Stimulated activated CD8-positive, alpha-beta memory T cell treated with anti-CD3 and anti-CD28 coated beads, Interleukin-7, amount 100 ng/mL, for 48 hours (primary cell): ENCODE data around the gene HIGD1B.

ENCODE experiments used
- DNase-seq, 2 donors: peaks; one replicate each; pipeline ENCODE4 v3.0.0-alpha.2; 2020; ENCODE audit warnings: low read depth in 1 of 2; ENCODE audit errors: extremely low read depth in 1 of 2

The HIGD1B gene

DNA sequence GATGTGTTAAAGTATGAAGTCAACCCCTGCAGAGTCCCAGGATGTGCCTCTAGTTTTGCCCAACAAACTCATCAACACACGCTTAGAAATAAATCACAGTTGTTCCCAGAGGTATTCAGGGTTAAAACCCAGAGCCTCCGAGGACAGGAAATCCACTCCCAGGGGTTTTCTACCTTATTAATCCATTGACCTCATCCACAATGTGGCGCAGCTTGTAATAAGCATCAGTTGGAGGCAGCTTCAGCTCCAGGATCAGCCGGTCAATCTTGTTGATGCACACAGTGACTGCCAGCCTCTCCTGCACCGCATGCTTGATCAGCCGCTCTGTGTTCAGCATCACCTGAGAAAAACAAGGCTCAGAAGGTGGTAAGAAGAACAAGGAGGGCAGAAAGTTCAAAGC lies 28.1 kb downstream of the HIGD1B start:
- DNase-seq: no peak

DNA sequence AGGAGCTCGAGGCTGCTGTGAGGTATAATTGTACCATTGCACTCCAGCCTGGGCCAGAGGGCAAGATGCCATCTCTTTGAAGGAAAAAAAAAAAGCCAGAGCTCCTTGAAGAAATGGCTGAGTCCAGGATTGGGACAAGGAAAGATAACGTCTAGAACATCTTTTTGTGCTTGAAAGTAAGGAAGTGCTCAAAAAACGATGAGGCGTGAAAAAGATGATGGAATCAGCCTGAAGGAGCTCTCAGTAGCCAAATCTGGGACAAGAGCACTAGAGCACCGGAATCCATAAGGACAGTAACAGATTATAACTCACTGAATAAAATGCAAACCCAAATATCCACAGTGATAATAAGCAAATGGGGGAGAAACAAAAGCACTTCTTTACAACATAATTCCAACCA lies 29.4 kb downstream of the HIGD1B start:
- no peak for DNase-seq

DNA sequence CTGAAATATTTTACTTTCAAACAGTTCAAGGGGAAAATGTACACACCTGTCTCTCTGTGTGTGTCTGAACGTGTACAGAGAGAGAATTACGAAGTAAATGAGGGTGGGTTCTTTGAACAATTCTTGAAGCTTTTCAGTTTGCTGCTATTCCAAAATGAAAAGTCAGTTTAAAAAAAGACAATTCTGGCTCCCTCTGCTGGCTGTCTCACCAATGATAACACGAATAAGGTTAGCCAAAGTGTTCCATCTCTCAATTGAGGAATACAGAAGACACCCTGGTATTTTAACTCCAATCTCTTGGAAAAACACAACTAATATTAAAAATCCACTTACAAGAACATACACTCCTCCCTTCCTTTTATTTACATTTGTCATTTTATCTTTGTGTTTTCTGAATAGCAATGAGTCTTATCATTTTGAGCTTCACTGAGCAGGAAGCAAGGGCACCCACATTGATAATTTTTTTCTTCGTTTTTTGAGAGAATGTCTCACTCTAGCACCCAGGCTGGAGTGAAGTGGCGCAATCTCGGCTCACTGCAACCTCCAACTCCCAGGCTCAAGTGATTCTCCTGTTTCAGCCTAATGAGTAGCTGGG lies 31.0 kb downstream of the HIGD1B start:
- DNase-seq: no peak

DNA sequence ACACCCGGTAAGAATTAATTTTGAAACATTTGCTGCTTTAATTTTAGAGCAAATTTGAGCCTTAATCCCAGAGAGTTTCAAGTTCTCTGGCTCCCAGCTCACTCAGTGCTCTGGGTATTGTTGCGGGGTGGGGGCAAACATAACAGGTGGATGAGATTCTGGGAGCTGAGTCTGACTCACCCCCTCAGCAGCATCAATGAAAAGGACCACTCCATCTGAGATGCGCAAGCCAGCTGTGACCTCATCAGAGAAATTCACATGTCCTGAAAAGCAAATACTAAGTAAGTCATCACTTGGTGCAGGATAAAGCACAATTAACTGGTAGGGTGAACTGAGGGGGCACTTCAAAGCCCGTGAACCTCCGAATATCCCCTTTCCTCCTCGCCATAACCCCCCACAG lies 31.7 kb downstream of the HIGD1B start:
- DNase-seq: no peak

DNA sequence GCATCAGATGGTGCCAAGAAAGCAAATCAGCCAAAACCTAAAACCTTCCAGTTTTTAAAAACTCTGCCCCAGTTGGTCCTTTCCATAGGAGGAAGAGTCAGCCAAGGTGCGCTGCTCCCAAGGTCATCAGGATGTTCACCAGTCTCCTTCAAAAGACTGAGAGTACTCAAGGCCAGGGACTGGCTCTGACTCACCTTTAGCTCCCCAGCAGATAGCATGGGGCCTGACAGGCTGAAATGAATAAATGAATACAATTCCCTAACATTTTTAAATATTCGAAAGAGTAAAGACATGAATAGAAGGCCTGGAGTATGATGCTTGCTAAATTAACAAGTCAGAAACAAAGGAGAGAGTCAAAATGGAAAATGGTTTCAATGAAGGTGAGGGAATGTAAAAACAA lies 32.4 kb downstream of the HIGD1B start:
- DNase-seq: no peak

DNA sequence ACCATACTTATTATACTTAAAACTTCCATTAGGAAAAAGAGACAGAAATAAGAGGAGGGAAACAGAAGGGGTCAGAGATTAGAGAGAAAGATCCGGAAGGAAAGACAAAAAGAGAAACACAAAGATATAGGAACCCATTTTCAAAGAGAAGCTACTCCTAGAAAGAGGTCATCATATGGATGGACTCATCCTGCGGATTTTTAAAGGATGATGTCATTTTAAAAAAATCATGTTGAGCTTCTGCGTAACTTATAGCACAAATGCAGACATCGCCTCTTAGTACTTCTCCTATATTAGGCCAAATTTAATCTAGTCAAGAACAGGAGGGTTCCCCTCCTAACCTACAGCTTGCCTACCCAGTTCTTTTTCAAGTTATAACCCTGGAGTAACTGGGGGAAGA lies 33.5 kb downstream of the HIGD1B start:
- no peak for DNase-seq

- no peak for DNase-seq
Measured at GRCh38 chr17:44884941-44885340, 37.3 kb downstream of the HIGD1B start.

- DNase-seq: no peak
Measured at GRCh38 chr17:44887016-44887415, 39.3 kb downstream of the HIGD1B start.

GRCh38 chr17:44887971-44888954 lies 40.6 kb downstream of the HIGD1B start:
- DNase-seq: no peak

GRCh38 chr17:44889003-44889402 lies 41.3 kb downstream of the HIGD1B start:
- DNase-seq: no peak

GRCh38 chr17:44892250-44892649 lies 44.6 kb downstream of the HIGD1B start:
- DNase-seq: no peak

- DNase-seq: no peak
Measured at GRCh38 chr17:44894642-44895041, 47.0 kb downstream of the HIGD1B start.

GRCh38 chr17:44898768-44899073 lies 51.0 kb downstream of the HIGD1B start:
- DNase-seq: no peak

DNA sequence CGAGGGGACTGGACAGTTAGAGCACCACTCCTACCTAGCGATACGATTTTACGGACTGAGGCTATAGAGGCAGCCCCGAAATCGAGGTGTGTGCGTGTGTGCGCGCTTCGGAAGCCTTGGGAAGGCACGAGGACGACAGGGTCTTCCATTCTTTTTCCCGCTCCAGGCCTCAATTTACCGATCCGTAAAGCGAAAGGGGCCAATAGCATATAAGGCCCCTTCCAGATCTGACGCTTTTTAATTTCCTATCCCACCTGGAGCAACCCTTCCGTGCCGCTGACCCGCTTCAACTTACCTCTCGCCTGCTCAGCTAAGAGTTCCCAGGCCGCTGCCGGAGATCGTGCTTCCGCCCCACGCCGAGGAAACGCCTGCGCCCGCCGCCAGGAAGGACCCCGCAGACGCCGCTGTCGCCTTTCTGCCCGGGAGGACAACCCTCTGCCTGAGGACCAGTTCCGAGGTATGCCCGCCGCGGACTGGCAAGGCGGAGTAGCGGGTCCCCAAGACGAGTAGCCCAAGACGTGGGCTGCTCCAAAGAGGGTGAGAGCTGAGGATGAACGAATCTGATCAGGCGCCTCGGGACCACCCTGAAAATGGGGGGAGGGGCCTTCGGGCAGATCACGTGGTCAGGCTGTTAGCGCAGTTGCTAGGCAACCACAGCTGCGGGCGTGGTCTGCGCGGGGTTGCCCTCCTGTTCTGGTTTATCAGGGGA lies 51.5 kb downstream of the HIGD1B start, which contains the start of gene EFTUD2:
Gene EFTUD2, minus strand, starts transcription at position 372 of the 709 bp plus-strand sequence. CDS start 4,924 bp downstream, outside the sequence.
- peak; percentile 79 to 83 for DNase-seq
